Hepatocyte (in vitro differentiated cells): ENCODE data around the gene DLG2. TPM values are rescaled to one million over a fixed set of nuclear protein-coding genes. Genes with fewer than 3 reads are reported as not detected.

Source experiments
- DNase-seq: peaks from one replicate; pipeline ENCODE4 v3.0.0-alpha.2; 2016; ENCODE audit warnings: low spot score
- H2AFZ ChIP-seq: fragments of 200-600 bp; sonication (generic); 2 replicates; pipeline ENCODE4 v1.6.0; 2016; ENCODE audit warnings: antibody characterized with exemption, mild to moderate bottlenecking
- H3K27ac ChIP-seq: fragments of 200-600 bp; sonication (generic); 2 replicates; pipeline ENCODE4 v1.5.1; 2016; ENCODE audit warnings: mild to moderate bottlenecking
- H3K27me3 ChIP-seq: fragments of 200-600 bp; sonication (generic); 2 replicates; pipeline ENCODE4 v1.6.1; 2016
- H3K36me3 ChIP-seq: fragments of 200-600 bp; sonication (generic); replicated peaks from 2 replicates; pipeline ENCODE4 v1.5.1; 2016; ENCODE audit warnings: low read depth; ENCODE audit not compliant: insufficient read depth
- H3K4me1 ChIP-seq: fragments of 200-600 bp; sonication (generic); 2 replicates; pipeline ENCODE4 v1.5.1; 2016; ENCODE audit warnings: mild to moderate bottlenecking, moderate library complexity; ENCODE audit not compliant: insufficient read depth
- H3K4me2 ChIP-seq: fragments of 200-600 bp; sonication (generic); 2 replicates; pipeline ENCODE4 v1.6.0; 2016
- H3K4me3 ChIP-seq: fragments of 200-600 bp; sonication (generic); 2 replicates; pipeline ENCODE4 v1.5.1; 2016; ENCODE audit warnings: mild to moderate bottlenecking
- H3K79me2 ChIP-seq: fragments of 200-600 bp; sonication (generic); 2 replicates; pipeline ENCODE4 v1.6.0; 2017; ENCODE audit warnings: mild to moderate bottlenecking
- H3K9me2 ChIP-seq: fragments of 200-600 bp; sonication (generic); replicated peaks from 2 replicates; pipeline ENCODE4 v1.6.0; 2017; ENCODE audit warnings: mild to moderate bottlenecking; ENCODE audit not compliant: insufficient read depth
- H3K9me3 ChIP-seq: fragments of 200-600 bp; sonication (generic); 2 replicates; pipeline ENCODE4 v1.5.1; 2016; ENCODE audit warnings: low read depth, mild to moderate bottlenecking
- H4K20me1 ChIP-seq: fragments of 200-600 bp; sonication (generic); 2 replicates; pipeline ENCODE4 v1.6.0; 2016; ENCODE audit warnings: mild to moderate bottlenecking; ENCODE audit not compliant: insufficient read depth, poor library complexity, severe bottlenecking
- EZH2 ChIP-seq: fragments of 200-600 bp; sonication (generic); IDR thresholded peaks from 2 replicates; pipeline ENCODE4 v1.6.1; 2016; ENCODE audit warnings: antibody characterized with exemption, mild to moderate bottlenecking, borderline replicate concordance
- EZH2phosphoT487 ChIP-seq: fragments of 200-600 bp; sonication (generic); IDR thresholded peaks from one replicate; pipeline ENCODE4 v1.6.1; 2018; ENCODE audit warnings: antibody characterized with exemption, mild to moderate bottlenecking, low read depth, moderate library complexity; ENCODE audit not compliant: unreplicated experiment, severe bottlenecking
- WGBS: methylation state at CpG from one replicate; pipeline ENCODE4 v1.1.6; 2016; ENCODE audit warnings: low lambda C conversion rate; ENCODE audit errors: missing lambda C conversion rate; 5-methylcytosine and 5-hydroxymethylcytosine counted together
- polyA plus RNA-seq: library from polyadenylated mRNA; unstranded; fragments of >200 nt; fragmentation: Nextera tagmentation; extraction: Ambion mirVana; gene quantifications from 2 replicates; pipeline ENCODE4 v1.2.1, GENCODE V29; 2016
- total RNA-seq: library from RNA; depleted of rRNA; stranded (reverse); fragments of >200 nt; gene quantifications from 2 replicates; pipeline ENCODE4 v1.2.3, GENCODE V29; 2014
- TF ChIP-seq, protein P1 (sequence below): fragments of 200-600 bp; sonication (generic); IDR thresholded peaks from 2 replicates; pipeline ENCODE4 v1.5.1; 2016; ENCODE audit warnings: antibody characterized with exemption, mild to moderate bottlenecking; ENCODE audit not compliant: poor library complexity

DLG2 gene
- total and polyA plus RNA-seq, 2 experiments from 2014 or later = 2.6 to 6.8 TPM

DNA sequence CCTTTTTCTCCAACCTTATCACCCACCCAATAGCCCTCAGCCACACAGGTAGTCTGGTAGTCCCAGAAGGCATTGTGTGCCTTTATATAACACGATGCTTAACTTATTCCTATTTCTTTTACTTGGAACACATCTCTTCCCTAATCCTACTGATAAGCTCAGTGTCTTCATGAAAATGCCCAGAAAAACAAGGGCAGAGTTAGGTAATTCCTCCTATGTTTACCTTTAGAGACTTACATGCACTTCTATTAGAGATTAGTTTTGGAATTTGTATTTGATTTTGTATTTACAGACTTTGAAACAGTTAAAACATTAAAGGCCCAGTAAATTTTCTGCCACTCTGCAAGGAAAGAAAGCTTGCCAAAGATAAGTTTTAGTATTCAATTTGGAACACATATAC, 1703.2 kb downstream of the DLG2 start:
- no peaks in the 10 kb centered on the region for H3K36me3 ChIP-seq
- no peak overlapping the region for H3K27ac ChIP-seq
- no peaks in the 10 kb centered on the region for H3K9me2 ChIP-seq
- H3K79me2 ChIP-seq = no peaks in the 10 kb centered on the region
- no peak overlapping the region for H3K4me2 ChIP-seq
- no peaks in the 10 kb centered on the region for H3K4me1 ChIP-seq
- H3K4me3 ChIP-seq = no peak overlapping the region
- H2AFZ ChIP-seq = no peak overlapping the region
- WGBS = 27% methylated on average over 1 of the region's 1 CpG
- TF ChIP-seq EZH2 (no peak), EZH2phosphoT487 (no peak)
- TF ChIP-seq, protein P1, sequence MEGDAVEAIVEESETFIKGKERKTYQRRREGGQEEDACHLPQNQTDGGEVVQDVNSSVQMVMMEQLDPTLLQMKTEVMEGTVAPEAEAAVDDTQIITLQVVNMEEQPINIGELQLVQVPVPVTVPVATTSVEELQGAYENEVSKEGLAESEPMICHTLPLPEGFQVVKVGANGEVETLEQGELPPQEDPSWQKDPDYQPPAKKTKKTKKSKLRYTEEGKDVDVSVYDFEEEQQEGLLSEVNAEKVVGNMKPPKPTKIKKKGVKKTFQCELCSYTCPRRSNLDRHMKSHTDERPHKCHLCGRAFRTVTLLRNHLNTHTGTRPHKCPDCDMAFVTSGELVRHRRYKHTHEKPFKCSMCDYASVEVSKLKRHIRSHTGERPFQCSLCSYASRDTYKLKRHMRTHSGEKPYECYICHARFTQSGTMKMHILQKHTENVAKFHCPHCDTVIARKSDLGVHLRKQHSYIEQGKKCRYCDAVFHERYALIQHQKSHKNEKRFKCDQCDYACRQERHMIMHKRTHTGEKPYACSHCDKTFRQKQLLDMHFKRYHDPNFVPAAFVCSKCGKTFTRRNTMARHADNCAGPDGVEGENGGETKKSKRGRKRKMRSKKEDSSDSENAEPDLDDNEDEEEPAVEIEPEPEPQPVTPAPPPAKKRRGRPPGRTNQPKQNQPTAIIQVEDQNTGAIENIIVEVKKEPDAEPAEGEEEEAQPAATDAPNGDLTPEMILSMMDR = no peak
- no peaks in the 10 kb centered on the region for H4K20me1 ChIP-seq
- H3K27me3 ChIP-seq = no peaks in the 10 kb centered on the region
- DNase-seq = no peak
- no peaks in the 10 kb centered on the region for H3K9me3 ChIP-seq

DNA sequence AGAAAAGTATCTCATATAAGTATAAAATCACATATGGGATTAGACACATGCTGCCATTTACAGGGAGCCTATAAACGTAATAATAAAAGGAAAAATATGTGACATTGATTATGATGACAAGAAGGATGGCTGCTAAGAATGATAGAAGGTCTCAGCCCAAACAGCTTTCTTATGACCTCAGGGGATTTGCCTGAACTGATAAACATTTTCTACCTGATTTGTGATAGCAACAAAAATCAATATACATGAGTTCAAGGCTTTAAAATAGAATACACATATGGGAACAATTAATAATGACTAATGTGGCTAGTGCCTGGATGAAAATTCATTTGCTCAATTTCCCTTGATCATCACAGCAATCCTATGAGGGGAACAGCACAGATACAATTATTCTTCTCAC, 1704.2 kb downstream of the DLG2 start:
- H4K20me1 ChIP-seq = no peaks in the 10 kb centered on the region
- H2AFZ ChIP-seq = no peak overlapping the region

DNA sequence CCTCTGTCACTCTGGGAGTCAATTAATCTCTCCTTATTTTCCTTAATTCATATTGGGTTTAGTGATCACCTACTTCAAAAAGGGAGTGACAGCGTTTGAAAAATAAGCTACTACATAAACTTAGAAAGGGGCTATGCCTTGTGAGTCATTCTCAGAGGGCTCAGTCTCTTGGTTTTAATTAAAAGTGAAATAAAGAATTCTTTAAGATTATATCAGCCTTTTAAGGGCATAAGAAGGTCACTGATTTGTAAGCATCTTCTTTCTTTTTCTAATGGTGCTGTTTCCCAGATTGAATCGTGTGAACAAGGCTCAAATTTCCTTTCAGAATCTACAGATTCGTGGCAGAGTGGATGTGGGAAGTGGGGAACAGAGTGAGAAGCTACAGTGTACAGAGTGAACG, 1704.8 kb downstream of the DLG2 start:
- H3K4me1 ChIP-seq = no peaks in the 10 kb centered on the region
- H3K9me2 ChIP-seq = no peaks in the 10 kb centered on the region
- no peak overlapping the region for H3K27ac ChIP-seq
- no peaks in the 10 kb centered on the region for H3K27me3 ChIP-seq
- no peak overlapping the region for H2AFZ ChIP-seq
- H3K36me3 ChIP-seq = no peaks in the 10 kb centered on the region
- TF ChIP-seq, protein P1 = no peak
- TF ChIP-seq EZH2 (no peak), EZH2phosphoT487 (no peak)
- DNase-seq = no peak
- no peaks in the 10 kb centered on the region for H3K9me3 ChIP-seq
- H3K4me3 ChIP-seq = no peak overlapping the region
- WGBS = 52% methylated on average over 4 of the region's 4 CpGs
- H3K79me2 ChIP-seq = no peaks in the 10 kb centered on the region
- H4K20me1 ChIP-seq = no peaks in the 10 kb centered on the region
- H3K4me2 ChIP-seq = no peak overlapping the region

More for the DNA sequence above, 1704.2 kb downstream of the DLG2 start:
- H3K79me2 ChIP-seq = no peaks in the 10 kb centered on the region
- WGBS = 60% methylated on average over 1 of the region's 1 CpG
- no peaks in the 10 kb centered on the region for H3K27me3 ChIP-seq
- H3K9me2 ChIP-seq = no peaks in the 10 kb centered on the region
- no peaks in the 10 kb centered on the region for H3K9me3 ChIP-seq
- no peaks in the 10 kb centered on the region for H3K36me3 ChIP-seq
- H3K4me2 ChIP-seq = no peak overlapping the region
- H3K4me3 ChIP-seq = no peak overlapping the region
- no peak overlapping the region for H3K27ac ChIP-seq
- TF ChIP-seq EZH2 (no peak), EZH2phosphoT487 (no peak)
- TF ChIP-seq, protein P1 = no peak
- DNase-seq = no peak
- no peaks in the 10 kb centered on the region for H3K4me1 ChIP-seq
